ENCODE measurements around the gene MUSK. TPM values are rescaled to one million over a fixed set of nuclear protein-coding genes. Genes with fewer than 3 reads are reported as not detected.

Gene MUSK
- total RNA-seq, result 1 to 10 TPM; 1.1 to 2.8 TPM
- long read RNA-seq, partial matches to known transcripts, result 0 of 1 reads
- long read RNA-seq, other reads (novel, unspliced or antisense), result 1 of 1 reads

DNA sequence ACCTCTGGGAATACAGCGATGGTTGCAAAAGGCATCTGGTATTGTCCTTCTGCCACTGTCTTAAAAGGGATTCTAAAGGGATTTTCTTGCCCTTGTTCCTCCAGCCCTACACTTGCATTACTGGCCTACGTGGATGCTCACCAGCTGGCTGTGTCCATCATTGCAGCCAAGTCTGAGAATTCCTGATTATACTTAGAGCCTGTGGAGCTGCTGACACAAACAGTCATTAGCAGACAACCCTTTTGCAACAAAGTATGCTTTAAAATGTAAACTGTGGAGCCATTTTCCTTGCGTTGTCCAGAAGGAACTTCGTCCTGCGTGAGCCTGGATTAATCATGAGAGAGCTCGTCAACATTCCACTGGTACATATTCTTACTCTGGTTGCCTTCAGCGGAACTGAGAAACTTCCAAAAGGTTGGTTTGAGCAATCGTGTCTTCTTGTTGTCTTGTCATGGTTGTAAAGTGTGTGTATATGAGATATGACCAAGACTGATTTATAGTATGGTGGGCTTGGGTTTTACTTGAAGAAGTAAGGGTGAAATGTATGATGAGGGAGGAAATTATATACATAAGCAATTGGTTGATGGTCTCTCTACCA, at the start of gene MUSK:
MUSK (plus strand) TSS at position 222 of the 598 bp plus-strand sequence; CDS start at position 336, 114 bp downstream.
- DNase-seq (no peak), ATAC-seq (peak in 1 of 2 donors; percentile 53)
- intact Hi-C loops (cut with DNase I), result no loop called here

DNA sequence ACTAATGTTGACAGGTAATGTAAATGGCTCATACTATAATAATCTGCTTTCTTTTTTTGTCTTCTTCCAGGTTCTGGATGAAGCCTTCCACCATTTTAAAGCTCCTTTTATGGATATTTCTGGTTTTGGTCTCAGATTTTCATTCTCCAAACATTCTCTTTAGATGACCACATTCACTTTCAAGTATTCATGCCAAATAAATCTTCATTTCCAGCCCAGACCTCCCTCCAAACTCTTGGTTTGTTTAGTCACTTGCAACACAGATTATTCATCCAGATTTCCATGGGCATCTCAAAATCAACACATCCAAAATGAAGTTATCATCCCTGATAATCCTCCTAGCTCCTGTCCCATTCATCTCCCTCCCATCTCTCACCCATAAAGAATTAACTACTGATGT, 48.8 kb upstream of the MUSK start:
- intact Hi-C loops (cut with DNase I), result loop anchor here in 1 of 2 donors (5.0 kb wide), 2 partner anchors 168 to 433 kb away; no protein-coding TSS in a partner anchor
- ATAC-seq (no peak), DNase-seq (no peak)

DNA sequence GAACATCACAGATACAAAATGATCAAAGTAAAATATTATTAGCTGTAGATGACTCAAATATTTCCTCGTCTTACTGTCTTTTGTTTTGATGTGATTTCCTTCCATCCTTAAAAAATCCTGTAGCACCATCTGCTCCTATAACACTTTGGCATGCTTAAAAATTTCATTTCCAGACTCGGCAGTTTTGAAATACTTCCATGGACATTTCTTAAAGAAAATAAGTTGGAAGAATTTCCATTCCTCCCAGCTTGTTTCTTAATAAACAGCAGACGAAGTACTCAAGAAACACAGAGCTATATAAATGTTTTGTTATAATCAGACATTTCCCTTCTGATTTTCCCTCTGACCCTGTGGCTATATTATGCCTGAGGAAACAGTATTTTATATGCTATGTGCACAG, 47.9 kb upstream of the MUSK start:
- no peak for ATAC-seq
- DNase-seq, result no peak
- intact Hi-C loops (cut with DNase I), result loop anchor here in 1 of 2 donors (5.0 kb wide), 2 partner anchors 168 to 433 kb away; no protein-coding TSS in a partner anchor

DNA sequence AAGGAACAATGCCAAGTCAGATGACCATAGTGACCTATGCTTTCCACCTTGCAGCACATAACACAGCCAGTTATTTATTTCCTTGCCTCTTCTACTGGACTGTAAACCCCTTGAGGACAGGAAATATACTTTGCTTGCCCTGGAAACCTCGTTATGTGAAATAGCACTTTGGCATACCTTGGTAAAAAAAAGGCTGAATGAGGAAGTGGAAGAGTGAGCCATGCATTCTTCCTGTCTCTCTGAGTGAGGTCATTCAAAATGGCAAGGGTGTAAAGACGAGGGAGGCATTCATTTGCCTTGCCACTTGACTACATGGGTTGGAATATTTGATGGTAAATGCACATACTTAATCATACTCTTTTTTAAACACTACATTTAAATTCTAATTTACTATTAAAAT, 46.2 kb upstream of the MUSK start:
- no peak for DNase-seq
- intact Hi-C loops (cut with DNase I), result loop anchor here in 1 of 2 donors (5.0 kb wide), 2 partner anchors 170 to 435 kb away; no protein-coding TSS in a partner anchor
- no peak for ATAC-seq

DNA sequence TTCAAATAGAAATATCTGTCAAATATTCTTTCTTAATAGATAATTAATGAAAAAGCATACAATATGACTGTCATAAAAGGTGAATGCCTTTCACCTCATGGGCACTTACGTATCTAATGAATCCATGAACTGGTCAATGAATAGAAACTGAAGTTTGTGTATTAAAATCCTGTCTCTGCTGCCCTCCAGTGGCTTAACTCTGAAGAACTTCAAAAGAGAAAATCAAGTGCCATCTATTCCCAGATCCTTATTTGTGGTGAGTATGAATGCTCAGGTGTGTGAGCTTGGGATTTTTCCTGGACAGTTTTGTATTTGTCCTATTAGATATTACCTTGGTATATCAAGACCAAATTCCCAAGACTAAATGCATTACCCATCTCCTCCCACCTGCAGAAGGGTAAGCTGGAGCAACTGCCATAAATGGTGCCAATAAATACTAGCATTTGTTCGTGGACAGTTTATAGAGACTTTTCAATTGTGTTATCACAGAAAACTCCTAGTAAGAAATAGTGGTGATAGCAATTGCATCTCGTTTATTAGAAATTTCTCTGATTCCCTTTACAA, 45.0 kb upstream of the MUSK start:
- DNase-seq, result no peak
- peak in 1 of 2 donors; percentile 24 for ATAC-seq
- intact Hi-C loops (cut with DNase I), result loop anchor here in 1 of 2 donors (5.0 kb wide), 2 partner anchors 171 to 436 kb away; no protein-coding TSS in a partner anchor

DNA sequence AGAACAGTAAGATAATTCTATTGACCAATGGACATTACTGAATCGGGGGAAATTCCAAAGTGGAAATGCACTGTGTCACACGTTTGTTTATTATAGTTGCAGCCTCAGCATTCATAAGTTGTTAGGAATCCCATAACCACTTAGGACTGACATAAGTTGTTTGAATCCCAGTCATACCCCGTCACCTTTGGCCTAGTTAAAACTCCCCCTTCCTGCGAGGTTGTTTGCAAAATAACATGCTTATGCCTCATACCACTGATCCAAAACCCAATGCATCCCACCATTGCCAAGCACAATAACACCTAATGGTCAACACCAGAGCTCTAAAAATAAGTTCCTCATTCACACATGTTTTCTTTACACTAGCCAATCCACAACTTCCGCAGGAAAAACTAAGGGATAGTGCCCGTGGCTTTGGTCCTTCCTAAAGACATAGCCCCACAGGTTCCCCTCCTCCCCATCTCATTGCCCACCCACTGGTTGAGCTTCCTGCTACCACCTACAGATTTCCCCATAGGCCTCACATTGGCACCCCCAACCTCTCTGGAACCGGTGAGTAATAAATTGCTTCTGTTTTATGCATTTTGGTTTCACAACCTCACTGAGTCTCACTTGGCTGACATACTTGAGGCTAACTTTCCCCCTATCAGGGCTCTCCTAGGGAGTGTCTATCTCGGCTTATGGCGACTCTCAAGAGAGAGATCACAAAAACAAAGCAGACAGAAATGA, 42.3 kb upstream of the MUSK start:
- DNase-seq, result no peak
- intact Hi-C loops (cut with DNase I), result no loop called here
- peak in 1 of 2 donors; percentile 60 for ATAC-seq

DNA sequence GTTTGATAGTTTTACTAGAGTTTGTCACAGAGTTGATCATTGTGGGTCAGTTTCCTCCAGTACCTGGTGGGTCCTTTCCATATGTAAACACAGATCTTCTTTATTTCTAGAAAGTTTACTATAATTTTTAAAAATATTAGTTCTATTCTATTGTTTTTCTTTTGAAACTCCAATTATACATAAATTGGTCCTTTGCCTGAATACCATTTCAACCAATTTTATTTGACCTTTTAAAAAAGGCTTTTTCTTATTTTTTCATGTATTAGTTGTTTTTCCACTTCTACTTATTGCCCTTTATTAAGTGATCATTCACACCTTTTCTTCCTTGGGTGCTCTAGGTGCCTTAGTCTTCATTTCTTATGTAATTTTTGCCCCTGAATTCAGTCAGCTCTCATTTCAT, 33.0 kb upstream of the MUSK start:
- intact Hi-C loops (cut with DNase I), result loop anchor here (5.0 to 10.0 kb wide), 2 partner anchors 659 to 662 kb away; no protein-coding TSS in a partner anchor
- DNase-seq (no peak), ATAC-seq (no peak)

DNA sequence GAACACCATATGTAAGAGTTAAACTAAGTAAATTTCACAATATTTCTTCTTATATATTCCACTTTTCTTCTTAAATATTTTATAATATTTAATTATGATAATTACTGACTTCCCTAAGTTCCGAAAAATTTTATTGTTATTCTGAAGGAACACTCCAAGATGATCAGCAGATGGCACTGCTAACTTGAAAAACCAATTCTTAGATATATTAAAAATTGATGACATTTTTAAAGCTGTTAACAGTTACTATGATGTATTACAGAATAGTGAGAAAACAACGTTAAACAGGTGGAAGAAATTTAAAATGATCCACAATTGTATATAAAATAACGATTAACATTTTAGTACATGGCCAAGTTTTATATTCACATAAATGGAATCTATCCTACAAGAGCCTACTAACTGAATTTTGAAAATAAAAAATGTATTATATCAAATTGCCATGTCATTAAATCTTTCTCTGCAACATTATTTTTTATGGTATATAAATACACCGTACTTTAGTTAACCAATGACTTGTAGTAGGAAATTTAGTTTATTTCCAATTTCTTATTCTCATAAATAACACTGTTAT, 30.1 kb upstream of the MUSK start:
- intact Hi-C loops (cut with DNase I), result loop anchor here (5.0 to 10.0 kb wide), 2 partner anchors 656 to 659 kb away; no protein-coding TSS in a partner anchor
- DNase-seq, result no peak
- ATAC-seq, result no peak

DNA sequence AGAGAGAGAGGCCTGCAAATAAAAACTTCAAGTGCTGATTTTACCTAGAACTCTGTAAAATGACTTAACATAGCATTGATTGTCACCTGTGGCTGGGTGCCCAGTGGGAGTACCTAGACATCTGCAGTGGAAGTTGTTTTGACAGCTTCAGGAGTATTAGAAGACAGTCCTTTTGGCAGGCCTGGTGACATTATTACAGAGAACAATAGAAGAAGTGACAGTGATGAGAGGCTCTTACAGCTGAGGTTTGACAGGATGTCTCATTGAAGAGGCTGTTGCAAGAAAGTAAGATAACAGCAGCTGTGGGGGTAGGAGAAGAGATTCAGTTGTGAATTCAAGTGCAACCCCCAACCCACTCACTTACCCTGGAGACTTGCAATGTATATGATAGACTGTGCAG, 27.9 kb upstream of the MUSK start:
- no peak for DNase-seq
- no peak for ATAC-seq
- intact Hi-C loops (cut with DNase I), result no loop called here

DNA sequence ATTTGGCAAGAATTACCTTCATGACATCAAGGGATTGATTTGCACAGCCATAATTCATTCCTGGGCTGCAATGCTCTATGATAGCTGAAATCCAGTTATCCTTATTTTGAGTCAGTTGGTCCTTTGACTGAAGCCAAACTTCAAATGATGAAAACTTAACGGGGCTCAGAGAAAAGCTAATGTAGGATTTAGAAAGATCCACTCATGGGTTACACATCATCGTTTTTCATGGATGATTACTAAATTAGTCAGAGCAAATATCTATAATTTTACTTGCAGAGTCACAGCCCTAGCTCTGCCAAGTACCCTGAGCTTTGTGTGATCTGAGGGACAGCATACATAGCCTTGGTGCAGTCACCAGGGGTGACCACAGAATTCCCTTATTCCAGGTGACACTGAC, 27.3 kb upstream of the MUSK start:
- ATAC-seq (no peak), DNase-seq (no peak)
- intact Hi-C loops (cut with DNase I), result no loop called here

DNA sequence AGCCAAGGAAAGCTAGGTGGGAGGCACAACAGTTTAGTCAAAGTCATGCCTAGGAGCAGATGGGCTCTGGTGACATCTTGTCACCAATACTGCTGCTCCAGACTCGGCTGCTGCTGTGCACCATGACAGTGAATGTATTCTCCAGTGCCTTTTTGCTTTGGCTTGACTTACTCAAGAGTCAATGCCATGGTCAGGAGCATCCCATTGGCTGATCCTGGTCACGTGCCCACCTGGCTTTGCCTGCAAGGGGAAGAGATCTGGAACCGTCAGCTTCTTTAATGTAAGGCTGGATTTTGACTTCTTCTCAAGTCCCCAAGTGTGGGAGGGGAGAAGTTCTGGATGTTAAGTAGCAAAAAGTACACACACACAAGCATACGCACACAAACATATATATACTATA, 19.9 kb upstream of the MUSK start:
- DNase-seq, result no peak
- intact Hi-C loops (cut with DNase I), result no loop called here
- no peak for ATAC-seq

DNA sequence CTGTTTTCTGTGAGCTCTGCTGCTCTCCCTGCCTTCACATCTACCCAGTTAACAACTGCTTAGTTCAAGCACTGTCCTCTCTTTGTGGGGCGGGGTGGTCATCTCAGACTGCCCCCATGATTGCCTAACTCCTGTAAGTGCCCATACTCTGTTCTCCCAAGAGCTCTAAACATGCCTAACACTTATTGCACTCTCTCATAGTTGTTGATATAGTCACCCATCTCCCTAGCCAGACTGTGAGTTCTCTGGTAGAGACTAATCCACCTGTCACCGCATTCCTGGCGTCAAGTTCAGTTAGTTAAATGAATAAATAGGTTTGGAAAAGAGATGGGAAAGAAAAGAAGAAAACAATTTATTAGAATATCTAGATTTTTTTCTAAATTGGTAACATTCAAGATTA, 18.3 kb upstream of the MUSK start:
- intact Hi-C loops (cut with DNase I), result no loop called here
- ATAC-seq, result peak in 1 of 2 donors; percentile 66
- no peak for DNase-seq

DNA sequence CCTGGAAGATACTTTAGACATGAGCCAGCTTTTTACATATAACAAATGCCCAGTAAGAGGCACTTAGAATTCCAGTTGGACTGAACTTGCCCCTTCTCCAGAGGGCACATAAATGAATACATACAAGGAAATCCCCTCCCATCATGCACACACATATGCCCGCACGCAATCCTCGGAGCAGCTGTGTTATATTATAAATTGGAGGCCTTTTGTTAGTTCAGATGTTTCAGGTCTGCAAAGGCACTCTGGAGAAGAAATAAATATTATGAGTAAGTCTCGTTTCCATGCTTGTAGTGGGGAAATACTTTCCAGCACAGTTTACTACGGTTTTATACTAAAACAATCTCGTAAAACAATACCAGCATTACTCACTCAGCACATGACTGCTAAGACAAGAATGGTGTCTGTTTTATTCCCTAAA, 17.6 kb upstream of the MUSK start:
- intact Hi-C loops (cut with DNase I), result no loop called here
- peak; percentile 27 to 75 for ATAC-seq
- DNase-seq, result no peak

DNA sequence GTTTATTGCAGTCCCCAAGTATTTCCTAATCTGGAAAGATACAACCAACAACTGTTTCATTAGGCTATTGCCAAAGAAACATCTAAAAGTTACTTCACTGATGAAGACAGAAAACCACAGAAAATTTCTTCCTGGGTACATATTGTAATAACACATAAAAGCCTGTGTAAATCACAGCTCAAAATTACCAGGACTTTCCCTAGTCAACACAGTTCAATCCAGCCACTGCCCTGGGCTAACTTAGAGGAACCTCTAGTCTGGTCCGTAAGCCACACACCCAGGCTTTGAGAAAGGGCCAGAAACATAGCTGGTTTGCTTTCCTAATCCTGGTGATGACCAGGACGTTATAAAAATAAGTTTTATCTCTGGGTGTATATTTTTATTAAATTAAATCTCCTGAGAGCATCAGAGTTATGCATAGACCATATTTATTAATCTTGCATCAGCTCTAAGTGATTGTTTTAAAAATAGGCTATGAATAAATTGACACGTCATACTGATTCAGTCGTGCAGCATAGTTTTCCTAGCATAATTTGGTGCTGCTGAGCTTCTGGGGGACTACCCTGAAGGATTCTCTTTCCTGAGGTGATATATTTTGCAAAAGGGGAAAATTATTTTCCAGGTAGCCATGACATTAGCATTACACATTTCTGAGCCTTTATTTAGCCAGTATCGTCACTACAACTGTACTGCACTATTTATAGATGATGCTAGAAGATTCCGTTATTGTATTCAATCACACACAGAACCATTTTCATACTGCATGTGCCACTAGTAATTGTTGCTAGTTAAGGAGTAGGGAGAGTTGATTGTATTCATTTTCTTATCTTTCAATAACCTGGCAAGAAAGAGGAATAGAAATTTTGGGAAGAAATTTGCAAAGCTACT, 12.6 kb upstream of the MUSK start:
- ATAC-seq, result peak in 1 of 2 donors; percentile 88
- intact Hi-C loops (cut with DNase I), result no loop called here
- DNase-seq, result peak; percentile 36

DNA sequence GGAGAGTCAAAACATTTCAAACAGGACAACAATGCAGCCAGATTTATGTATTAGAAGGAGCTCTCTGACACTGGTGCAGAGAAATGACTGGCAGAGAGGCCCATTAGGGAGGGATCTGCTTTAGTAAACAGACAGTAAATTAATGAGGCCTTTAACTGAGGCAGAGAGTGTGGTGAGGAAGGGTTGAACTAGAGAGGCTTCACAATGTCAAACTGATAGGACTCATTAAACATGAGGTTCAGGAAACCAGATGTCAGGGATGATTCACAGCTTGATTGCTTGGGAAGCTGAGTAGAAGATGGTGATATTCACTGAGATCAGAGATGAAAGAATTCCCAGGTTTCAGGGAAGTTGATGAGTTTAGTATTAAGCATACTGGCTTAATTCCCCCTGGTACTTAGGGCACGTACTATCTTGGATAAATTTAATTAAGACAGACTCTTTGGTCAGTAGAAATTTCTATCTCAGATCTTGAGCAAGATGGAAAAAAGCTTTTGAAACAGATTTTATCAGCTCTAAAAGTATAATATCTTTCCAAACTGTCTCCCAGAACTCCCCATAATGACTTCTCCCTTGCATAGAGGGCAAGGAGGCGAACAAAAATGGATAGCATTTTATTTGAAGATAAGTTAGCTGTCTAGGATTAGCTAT, 8.6 kb upstream of the MUSK start:
- ATAC-seq, result no peak
- intact Hi-C loops (cut with DNase I), result no loop called here
- DNase-seq, result no peak

DNA sequence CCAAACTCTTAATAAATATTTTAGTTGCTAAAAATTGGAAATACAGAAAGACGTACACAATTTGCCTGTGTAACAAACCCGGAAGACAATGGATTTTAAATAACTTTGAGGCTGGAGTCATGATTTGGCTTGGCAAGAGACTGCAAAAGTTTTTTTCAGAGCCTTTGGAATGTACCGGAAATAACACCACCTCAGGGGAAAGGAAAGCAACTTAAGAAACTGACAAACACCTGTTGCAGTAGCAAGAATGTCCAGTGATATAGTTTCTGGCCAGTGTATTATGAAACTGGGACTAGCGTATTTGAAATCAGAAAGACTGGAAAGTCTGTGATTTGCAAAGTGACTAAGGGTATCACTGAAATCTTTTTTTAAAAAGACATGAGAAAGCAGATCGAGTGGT, 842 bp downstream of the MUSK start:
- intact Hi-C loops (cut with DNase I), result no loop called here
- ATAC-seq, result peak in 1 of 2 donors; percentile 50
- no peak for DNase-seq

DNA sequence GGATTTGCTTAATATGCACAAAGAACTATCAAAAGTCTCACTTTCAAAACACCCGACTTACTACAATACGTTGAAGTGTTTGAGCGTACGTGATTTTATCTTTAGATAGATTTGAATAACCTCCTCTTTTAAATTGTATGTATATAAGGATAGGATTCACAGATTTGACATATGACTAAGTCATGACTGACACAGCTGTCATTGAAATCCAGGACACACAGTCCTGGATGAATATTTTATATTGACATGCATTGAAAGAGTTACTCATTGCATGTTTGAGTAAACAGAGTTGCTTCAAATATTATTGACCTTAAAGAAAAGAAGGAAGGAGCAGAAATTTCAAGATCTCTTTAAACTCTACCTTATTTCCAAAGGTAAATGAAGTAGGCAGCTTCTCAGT, 3.3 kb downstream of the MUSK start:
- DNase-seq (no peak), ATAC-seq (no peak)
- intact Hi-C loops (cut with DNase I), result no loop called here

DNA sequence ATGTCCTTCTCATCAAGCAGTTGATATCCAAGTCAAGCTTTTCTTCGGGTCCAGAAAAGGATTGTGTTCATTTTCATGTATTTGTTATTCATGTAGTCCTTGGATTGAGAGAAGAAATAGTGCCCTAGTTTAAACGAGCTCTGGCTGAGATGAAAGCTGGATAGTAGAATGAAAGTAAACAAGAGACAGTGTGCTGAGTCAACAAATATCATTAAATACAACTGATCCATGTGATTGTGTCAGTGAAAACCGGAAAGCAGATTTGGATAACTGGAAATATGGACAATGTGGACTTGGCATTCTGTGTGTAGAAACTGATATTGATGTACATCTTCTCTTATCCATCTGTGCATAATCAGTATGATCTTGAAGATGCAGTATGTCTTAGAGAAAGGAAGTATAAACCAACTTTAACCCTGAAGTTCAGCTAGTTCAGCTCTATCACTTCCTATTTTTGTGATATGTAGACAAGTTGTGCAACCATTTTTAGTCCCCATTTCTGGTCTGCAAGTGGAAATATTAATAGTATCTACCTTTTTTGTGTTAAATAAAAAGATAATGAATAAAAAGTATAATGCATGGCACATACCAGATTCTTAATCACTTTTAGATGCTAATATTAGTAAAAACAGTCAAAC, 4.4 kb downstream of the MUSK start:
- DNase-seq, result no peak
- ATAC-seq, result no peak
- intact Hi-C loops (cut with DNase I), result no loop called here
